GM19467 (cell line): ENCODE results near the gene AKAP13.
"Not testable (repeated sequence)": the region's sequence is repeated elsewhere in the genome, so short reads cannot be mapped to it uniquely, and the experiment has no call there.

ENCODE experiments used
- ATAC-seq: cut with Tn5 transposase; IDR thresholded peaks from one replicate; pipeline ENCODE4 v1.9.1; 2021; ENCODE audit warnings: mild to moderate bottlenecking, moderate library complexity; ENCODE audit not compliant: unreplicated experiment

AKAP13 gene

GRCh38 chr15:85520650-85521049 lies 140.2 kb downstream of the AKAP13 start:
- no peak for ATAC-seq

- no peak for ATAC-seq
These were observed 143.1 kb downstream of the AKAP13 start for GRCh38 chr15:85523530-85523929.

DNA sequence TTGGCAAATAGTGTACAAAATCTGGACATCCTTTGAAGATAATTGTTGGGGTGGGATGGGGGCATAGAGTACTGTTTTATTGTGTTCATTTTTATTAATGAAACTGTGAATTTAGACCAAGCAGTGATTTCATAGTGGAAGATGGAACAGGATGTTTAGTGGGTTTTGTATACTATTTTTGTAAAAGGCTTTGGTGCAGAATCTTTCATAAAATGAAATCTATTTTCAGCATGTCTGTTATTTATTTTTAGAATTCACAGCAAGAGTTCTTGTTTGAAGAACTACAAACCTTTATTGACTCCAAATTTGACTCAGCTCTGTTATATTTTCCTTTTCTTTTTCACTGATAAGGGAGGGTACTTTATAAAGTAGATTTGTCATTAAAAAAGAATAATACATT lies 145.4 kb downstream of the AKAP13 start:
- no peak for ATAC-seq

DNA sequence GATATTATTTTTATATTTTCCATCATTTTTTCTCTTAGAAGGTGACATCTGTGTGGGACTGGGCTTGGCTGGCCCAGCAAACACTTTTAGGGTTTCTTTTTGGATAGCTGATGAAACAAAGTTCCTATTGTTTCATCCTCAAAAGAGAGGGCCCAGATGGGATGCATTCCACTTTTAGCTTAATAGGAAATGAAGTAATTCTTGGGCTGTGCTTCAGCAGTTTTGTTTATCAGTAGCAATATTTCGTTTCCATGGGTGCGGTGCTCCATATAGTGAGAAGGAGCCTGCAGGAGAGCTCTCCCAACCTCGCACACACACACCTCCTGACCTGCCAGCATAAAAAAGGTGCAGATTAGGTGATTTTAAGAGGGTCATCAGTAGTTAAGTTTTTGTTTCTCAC lies 147.5 kb downstream of the AKAP13 start:
- ATAC-seq: no peak

DNA sequence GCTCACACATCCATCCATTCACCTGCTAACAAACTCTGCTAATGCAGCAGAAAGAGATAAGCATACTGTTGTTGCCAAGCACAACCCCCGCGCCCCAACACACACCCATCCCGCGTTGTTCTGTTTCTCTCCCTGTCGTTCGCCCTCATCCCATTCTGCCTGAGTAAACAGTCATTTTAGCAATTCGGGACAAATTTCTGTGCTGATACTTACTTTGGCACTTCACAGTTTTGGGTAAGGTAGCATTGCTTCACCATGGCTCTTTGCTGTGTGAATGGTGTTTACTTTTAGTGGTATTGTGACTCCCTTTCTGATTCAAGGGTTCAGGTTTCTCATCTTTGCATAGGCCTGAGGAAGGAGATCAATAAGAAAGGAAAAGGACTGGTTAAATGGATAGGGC lies 149.7 kb downstream of the AKAP13 start:
- no peak for ATAC-seq

GRCh38 chr15:85531083-85531482 lies 150.7 kb downstream of the AKAP13 start:
- no peak for ATAC-seq

- ATAC-seq: no peak
These were observed 152.3 kb downstream of the AKAP13 start for GRCh38 chr15:85532689-85533088.

DNA sequence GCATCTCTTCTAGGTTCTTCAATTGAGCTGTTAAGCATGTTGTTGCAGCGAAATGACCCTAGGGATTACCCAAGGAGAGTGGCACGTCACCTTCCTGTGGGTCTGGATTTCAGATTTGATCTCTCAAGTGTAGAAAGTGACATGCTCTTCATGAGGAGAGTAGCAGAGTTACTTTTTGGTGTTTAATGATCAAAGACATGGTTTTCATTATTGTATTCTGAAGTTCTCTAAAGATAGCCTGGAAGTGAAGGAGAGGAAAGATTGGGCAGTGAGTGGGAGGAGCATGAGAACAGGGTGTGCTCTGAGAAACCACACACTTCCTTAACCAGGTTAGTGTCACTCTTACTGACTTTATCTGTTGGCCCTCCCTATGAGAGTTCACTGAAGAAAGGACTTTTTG lies 153.6 kb downstream of the AKAP13 start:
- ATAC-seq: peak; percentile 77

GRCh38 chr15:85535533-85536330 lies 155.3 kb downstream of the AKAP13 start:
- ATAC-seq: not testable (repeated sequence)

GRCh38 chr15:85536341-85536740 lies 155.9 kb downstream of the AKAP13 start:
- ATAC-seq: no peak

DNA sequence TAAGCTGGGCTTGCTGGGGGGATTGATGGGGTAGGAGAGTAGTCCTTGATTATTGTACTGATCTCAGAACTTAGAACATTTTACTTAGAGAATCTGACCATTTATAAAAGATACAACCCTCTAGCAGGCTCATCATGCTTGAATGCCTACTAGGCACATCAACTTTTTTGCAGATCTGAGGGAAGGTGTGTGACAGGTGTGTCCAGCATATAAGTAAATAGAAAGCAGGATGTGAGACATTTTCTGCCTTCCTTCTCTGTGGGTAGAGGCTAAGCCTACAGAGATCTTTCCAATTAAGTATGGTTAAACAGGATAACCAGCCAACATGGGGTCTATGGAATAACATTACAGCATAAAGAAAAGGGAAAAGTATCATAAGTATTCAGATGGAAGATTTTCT lies 159.1 kb downstream of the AKAP13 start:
- ATAC-seq: no peak

DNA sequence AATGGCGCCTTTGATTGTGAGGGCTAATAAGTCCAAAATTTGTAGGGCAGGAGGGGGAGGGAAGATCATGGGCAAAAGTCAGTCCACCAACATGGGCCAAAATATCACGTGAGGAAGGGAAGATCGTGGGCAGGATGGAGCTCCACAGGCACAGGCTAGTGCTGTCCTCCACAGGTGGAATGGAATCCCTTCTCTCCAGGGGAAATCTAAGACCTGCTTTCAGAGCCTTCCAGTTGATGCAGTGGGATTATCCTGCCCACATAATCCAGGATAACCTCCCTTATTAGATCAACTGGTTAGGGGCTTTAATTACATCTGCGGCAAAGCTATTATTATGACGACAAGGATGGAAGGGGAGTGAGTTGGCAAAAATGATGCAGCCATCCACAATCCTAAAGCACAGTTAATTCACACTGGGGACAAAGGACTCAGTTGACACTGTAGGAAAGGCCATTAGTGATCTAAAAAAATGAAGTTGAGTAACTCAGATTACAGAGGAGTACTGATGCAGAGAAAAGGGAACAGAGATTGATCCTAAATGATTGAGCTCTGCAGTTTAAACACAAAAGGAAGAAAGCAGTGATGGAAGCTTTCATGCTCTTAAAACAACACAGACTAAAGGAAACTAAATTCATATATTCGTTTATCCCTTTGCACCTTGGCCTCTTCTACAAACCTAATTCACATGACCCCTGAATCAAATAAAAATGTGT lies 159.8 kb downstream of the AKAP13 start:
- ATAC-seq: no peak

DNA sequence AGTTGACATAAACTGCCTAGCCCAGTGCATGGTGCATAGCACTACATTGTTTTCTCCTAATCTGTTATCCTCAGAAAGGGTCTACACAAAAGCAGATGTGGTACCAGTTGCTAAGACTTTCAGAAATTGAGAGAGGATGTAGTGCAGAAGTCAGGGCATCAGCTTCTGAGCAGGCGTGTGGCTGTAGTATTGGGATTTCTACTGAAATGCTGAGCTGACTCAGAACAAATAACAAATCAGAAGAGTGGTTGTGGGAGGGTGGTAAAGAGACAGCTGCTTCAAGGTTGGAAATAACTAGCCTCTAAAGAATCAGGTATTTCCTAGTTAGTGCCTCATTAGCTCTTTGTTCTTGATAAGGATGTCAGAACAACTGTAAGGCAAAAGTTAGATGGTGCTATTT lies 161.3 kb downstream of the AKAP13 start:
- ATAC-seq: peak; percentile 53

- no peak for ATAC-seq
These were observed 162.1 kb downstream of the AKAP13 start for GRCh38 chr15:85542488-85542887.

- no peak for ATAC-seq
These were observed 162.5 kb downstream of the AKAP13 start for GRCh38 chr15:85542895-85543331.

GRCh38 chr15:85543741-85544155 lies 163.3 kb downstream of the AKAP13 start:
- no peak for ATAC-seq

GRCh38 chr15:85545185-85545584 lies 164.8 kb downstream of the AKAP13 start:
- no peak for ATAC-seq

DNA sequence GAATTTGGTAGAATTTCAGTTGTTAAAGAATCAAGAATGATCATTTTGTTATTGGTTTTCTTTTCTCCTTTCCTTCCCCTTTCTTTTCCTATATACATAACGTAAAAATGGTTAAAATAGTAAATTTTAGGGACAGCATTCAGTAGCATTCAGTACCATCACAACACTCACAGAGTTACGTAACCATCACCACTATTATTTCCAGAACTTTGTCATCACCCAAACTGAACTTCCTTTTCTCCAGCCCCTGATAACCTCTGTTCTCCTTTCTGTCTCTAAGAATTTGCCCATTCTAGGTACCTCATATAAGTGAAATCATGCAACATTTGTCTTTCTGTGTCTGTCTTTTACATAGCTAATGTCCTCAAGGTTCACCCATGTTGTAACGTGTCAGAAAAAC lies 165.3 kb downstream of the AKAP13 start:
- no peak for ATAC-seq

- no peak for ATAC-seq
These were observed 167.0 kb downstream of the AKAP13 start for GRCh38 chr15:85547386-85547785.

DNA sequence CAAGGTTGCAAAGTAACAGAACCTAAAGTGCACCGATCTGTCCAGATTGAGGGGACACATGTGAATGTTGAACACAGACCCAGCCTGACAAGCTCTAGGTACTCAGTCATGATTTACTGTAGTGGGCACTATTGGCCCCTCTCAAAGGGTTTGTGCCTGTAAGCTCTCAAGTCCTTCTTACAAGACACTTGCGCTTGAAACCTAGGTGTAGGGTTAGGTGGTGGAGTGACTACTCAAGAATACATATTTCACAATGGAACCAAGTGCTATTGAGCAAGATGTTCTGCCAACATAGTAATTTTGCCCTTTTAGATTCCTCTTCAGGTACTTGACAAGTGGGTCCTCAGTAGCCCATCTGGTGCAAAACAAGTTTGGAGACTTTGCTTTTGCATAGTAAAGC lies 169.9 kb downstream of the AKAP13 start:
- ATAC-seq: no peak

GRCh38 chr15:85551221-85551832 lies 170.9 kb downstream of the AKAP13 start:
- ATAC-seq: no peak
